PC-9 (cell line): ENCODE measurements around the gene LYPD6B. TPM values are rescaled to one million over a fixed set of nuclear protein-coding genes. Genes with fewer than 3 reads are reported as not detected.

Experiments
- BruUV-seq: library from RNA; stranded (reverse); fragments of 400-500 nt; replicated peaks from 2 replicates; lab custom pipeline; 2021; lab: Mats Ljungman, UMichigan
- CTCF ChIA-PET: fragments of 300-600 bp; sonication (Branson Sonifier 250); formaldehyde crosslinking; loops from one replicate; lab custom pipeline; 2022; ENCODE audit warnings: antibody characterized with exemption; lab: Charles Lee
- POLR2A ChIA-PET: fragments of 300-600 bp; sonication (Branson Sonifier 250); formaldehyde crosslinking; loops from one replicate; lab custom pipeline; 2022; ENCODE audit warnings: antibody characterized with exemption; ENCODE audit not compliant: unreplicated experiment; lab: Charles Lee
- DNase-seq, 2 experiments: peaks; one replicate each; pipeline versions ENCODE4 v3.0.0 to v3.0.0-alpha.2; 2015 to 2022; ENCODE audit warnings: mixed read lengths in 1 of 2
- H2AFZ ChIP-seq: fragments of 200-600 bp; sonication (generic); 2 replicates; pipeline ENCODE4 v1.8.1; 2017; ENCODE audit warnings: antibody characterized with exemption
- H3F3A ChIP-seq: fragments of 200-600 bp; sonication (generic); 2 replicates; pipeline ENCODE4 v1.8.1; 2017; ENCODE audit warnings: antibody characterized with exemption, mild to moderate bottlenecking, low read depth; ENCODE audit not compliant: insufficient read depth
- H3K27ac ChIP-seq: fragments of 200-600 bp; sonication (generic); 2 replicates; pipeline ENCODE4 v1.6.1; 2016; ENCODE audit warnings: mixed run types
- H3K27me3 ChIP-seq: fragments of 200-600 bp; sonication (generic); 2 replicates; pipeline ENCODE4 v1.6.1; 2016; ENCODE audit warnings: low read depth, mixed run types; ENCODE audit not compliant: insufficient read depth
- H3K36me3 ChIP-seq: fragments of 200-600 bp; sonication (generic); 2 replicates; pipeline ENCODE4 v1.6.1; 2016; ENCODE audit warnings: low read depth, mixed run types
- H3K4me1 ChIP-seq: fragments of 200-600 bp; sonication (generic); replicated peaks from 2 replicates; pipeline ENCODE4 v1.6.1; 2016; ENCODE audit warnings: mixed run types; ENCODE audit not compliant: insufficient read depth
- H3K4me2 ChIP-seq: fragments of 200-600 bp; sonication (generic); 2 replicates; pipeline ENCODE4 v1.6.1; 2017; ENCODE audit warnings: mixed run types
- H3K4me3 ChIP-seq: fragments of 200-600 bp; sonication (generic); 2 replicates; pipeline ENCODE4 v1.6.1; 2016; ENCODE audit warnings: mixed run types
- H3K79me2 ChIP-seq: fragments of 200-600 bp; sonication (generic); 2 replicates; pipeline ENCODE4 v1.6.1; 2017; ENCODE audit warnings: low read depth, mixed run types
- H3K9me2 ChIP-seq: fragments of 200-600 bp; sonication (generic); 2 replicates; pipeline ENCODE4 v1.8.1; 2017; ENCODE audit warnings: mild to moderate bottlenecking; ENCODE audit not compliant: insufficient read depth
- H3K9me3 ChIP-seq: fragments of 200-600 bp; sonication (generic); 2 replicates; pipeline ENCODE4 v1.8.1; 2016; ENCODE audit warnings: low read depth; ENCODE audit not compliant: insufficient read depth
- H4K20me1 ChIP-seq: fragments of 200-600 bp; sonication (generic); 2 replicates; pipeline ENCODE4 v1.8.1; 2017; ENCODE audit not compliant: insufficient read depth
- EZH2 ChIP-seq: fragments of 200-600 bp; sonication (generic); IDR thresholded peaks from 2 replicates; pipeline ENCODE4 v1.8.0; 2017; ENCODE audit warnings: antibody characterized with exemption, low read depth
- intact Hi-C: fragments of 100-400 bp; cut with micrococcal nuclease; formaldehyde crosslinking; loops from one replicate; pipeline ENCODE4 v1.10.0; 2022; ENCODE audit not compliant: unreplicated experiment
- total RNA-seq: library from RNA; stranded (reverse); gene quantifications from 2 replicates; pipeline ENCODE4 v1.2.3, GENCODE V29; 2021
- TF ChIP-seq, protein P1 (sequence below): fragments of 200-600 bp; sonication (generic); conservative IDR thresholded peaks from 2 replicates; pipeline ENCODE4 v1.6.1; 2017; ENCODE audit warnings: mixed run types, antibody characterized with exemption, mild to moderate bottlenecking, moderate library complexity

LYPD6B gene
- total RNA-seq, 1 experiment from 2014 or later, result 10.0 TPM

- H3K27me3 ChIP-seq, result no peaks in the 10 kb centered on the region
- no peak for DNase-seq
- no peaks in the 10 kb centered on the region for H3K9me3 ChIP-seq
- H3K9me2 ChIP-seq, result no peaks in the 10 kb centered on the region
- BruUV-seq, result no TSS peak
- ChIA-PET POLR2A (no interaction called here), CTCF (no interaction called here)
- 0 out of 2 replicates have a peak overlapping the region, but pooled peaks have one; percentile 6 for H3K27ac ChIP-seq
- H3K36me3 ChIP-seq, result no peaks in the 10 kb centered on the region
- TF ChIP-seq EZH2, result no peak
- TF ChIP-seq, protein P1, sequence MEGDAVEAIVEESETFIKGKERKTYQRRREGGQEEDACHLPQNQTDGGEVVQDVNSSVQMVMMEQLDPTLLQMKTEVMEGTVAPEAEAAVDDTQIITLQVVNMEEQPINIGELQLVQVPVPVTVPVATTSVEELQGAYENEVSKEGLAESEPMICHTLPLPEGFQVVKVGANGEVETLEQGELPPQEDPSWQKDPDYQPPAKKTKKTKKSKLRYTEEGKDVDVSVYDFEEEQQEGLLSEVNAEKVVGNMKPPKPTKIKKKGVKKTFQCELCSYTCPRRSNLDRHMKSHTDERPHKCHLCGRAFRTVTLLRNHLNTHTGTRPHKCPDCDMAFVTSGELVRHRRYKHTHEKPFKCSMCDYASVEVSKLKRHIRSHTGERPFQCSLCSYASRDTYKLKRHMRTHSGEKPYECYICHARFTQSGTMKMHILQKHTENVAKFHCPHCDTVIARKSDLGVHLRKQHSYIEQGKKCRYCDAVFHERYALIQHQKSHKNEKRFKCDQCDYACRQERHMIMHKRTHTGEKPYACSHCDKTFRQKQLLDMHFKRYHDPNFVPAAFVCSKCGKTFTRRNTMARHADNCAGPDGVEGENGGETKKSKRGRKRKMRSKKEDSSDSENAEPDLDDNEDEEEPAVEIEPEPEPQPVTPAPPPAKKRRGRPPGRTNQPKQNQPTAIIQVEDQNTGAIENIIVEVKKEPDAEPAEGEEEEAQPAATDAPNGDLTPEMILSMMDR, result no peak
- H3K4me1 ChIP-seq, result peaks cover 43% of the 10 kb centered on the region
- H2AFZ ChIP-seq, result no peak overlapping the region
- peaks cover 20% of the 10 kb centered on the region for H3F3A ChIP-seq
- no peaks in the 10 kb centered on the region for H4K20me1 ChIP-seq
- no peak overlapping the region for H3K4me3 ChIP-seq
- intact Hi-C loops, result no loop called here
- peaks cover 41% of the 10 kb centered on the region for H3K79me2 ChIP-seq
- no peak overlapping the region for H3K4me2 ChIP-seq
Observed at GRCh38 chr2:149064365-149064841, 25.9 kb downstream of the LYPD6B start.

DNA sequence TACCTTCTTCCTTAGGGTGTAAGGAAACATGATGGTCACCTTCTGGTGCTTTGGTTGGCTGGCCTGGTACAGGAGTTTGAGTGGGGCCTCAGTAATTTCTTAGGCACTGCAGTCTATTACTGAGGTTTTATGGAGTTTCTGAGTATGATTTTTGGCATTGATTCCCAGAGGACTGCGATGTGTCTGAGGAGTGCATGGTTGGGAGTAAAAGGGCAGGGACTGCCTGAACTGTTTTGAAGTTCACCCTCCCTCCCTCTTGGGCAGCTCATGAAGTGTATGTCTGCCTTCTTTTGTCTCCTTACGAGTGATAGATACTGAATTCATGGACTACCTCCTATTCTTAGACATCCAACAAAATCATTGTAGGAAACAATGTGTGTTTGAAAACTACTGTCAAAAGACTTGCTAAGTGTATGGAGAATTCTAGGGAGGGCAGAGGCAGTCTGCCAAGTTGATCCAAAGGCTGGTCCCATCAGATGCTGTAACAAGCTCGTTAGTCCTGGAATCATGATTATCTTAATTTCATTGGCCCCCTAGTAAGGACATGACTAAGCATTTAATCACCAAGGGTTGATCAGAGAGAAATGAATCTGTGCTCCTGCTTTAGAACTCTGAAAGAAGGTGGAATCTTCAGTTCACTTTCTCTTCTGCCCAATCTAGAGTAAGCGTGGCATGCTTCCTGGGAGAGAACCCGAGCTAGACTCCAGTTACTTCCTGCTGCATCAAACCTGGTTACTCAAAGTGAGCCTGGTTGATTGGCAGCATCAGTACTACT is 26.5 kb downstream of the LYPD6B start:
- H3K79me2 ChIP-seq, result peaks cover 38% of the 10 kb centered on the region
- no peaks in the 10 kb centered on the region for H3K9me2 ChIP-seq
- CTCF ChIA-PET, result no interaction called here
- H3K27ac ChIP-seq, result 0 out of 2 replicates have a peak overlapping the region, but pooled peaks have one; percentile 6
- no peaks in the 10 kb centered on the region for H3K27me3 ChIP-seq
- no peak overlapping the region for H2AFZ ChIP-seq
- no peak overlapping the region for H3K4me2 ChIP-seq
- no peaks in the 10 kb centered on the region for H4K20me1 ChIP-seq
- POLR2A ChIA-PET, result no interaction called here
- DNase-seq, result no peak
- intact Hi-C loops, result loop anchor here (5.0 kb wide), 1 partner anchor 357 kb away; no protein-coding TSS in a partner anchor
- peaks cover 48% of the 10 kb centered on the region for H3K4me1 ChIP-seq
- H3K9me3 ChIP-seq, result no peaks in the 10 kb centered on the region
- no peaks in the 10 kb centered on the region for H3K36me3 ChIP-seq
- peaks cover 26% of the 10 kb centered on the region for H3F3A ChIP-seq
- H3K4me3 ChIP-seq, result no peak overlapping the region
- TF ChIP-seq EZH2, result no peak
- TF ChIP-seq, protein P1, result no peak
- no TSS peak for BruUV-seq

DNA sequence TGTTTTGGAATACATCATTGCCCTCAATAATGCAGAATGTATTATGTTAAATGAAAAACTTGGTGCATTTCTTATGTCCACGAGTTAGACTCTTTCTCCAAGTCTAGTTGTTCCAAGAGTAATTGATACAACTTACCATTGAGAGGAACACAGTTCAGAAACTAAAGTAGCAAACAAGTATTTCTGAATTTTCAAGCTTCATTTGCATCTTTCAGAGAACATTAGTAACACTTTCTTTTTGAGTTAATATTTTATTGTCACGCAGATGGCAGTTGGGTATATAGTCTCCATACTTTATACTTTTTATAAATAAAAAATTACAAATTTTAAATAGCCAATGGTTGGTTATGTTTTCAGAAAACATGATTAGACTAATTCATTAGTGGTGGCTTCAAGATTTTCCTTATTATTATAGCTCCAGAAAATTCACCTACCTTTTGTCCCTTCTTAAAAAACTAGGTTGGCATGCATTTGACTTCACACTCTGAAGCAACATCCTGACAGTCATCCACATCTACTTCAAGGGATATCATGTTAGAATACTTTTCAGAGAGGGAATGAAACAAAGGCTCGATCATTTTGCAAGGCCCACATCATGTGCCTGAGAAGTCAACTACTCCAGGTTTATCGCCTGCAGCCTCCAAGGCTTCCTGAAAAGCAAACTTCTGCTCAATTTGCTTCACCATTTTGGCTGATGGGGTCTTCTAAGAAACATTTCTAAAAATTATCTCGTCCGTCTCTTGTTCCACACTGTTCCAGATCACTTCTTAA is 29.9 kb downstream of the LYPD6B start:
- intact Hi-C loops, result loop anchor here (2.0 to 5.0 kb wide), 2 partner anchors 354 to 1458 kb away; no protein-coding TSS in a partner anchor
- H3F3A ChIP-seq, result peaks cover 43% of the 10 kb centered on the region
- peaks cover 60% of the 10 kb centered on the region for H3K79me2 ChIP-seq
- peak overlapping the region; percentile 69 for H2AFZ ChIP-seq
- H3K9me3 ChIP-seq, result no peaks in the 10 kb centered on the region
- ChIA-PET POLR2A (no interaction called here), CTCF (interaction anchor here (0.6 kb wide), 1 partner anchor 12 kb away, joined by 3 read pairs; no protein-coding TSS in a partner anchor)
- no peaks in the 10 kb centered on the region for H3K9me2 ChIP-seq
- TF ChIP-seq, protein P1, result no peak
- H4K20me1 ChIP-seq, result no peaks in the 10 kb centered on the region
- no peaks in the 10 kb centered on the region for H3K27me3 ChIP-seq
- H3K4me3 ChIP-seq, result peak overlapping the region; percentile 38; the same call in 1 of the 2 replicates
- TSS peak; percentile 94 for BruUV-seq
- H3K4me1 ChIP-seq, result peaks cover 69% of the 10 kb centered on the region
- DNase-seq, result peak in 1 of 2 experiments; percentile 66
- H3K4me2 ChIP-seq, result peak overlapping the region; percentile 81
- H3K36me3 ChIP-seq, result no peaks in the 10 kb centered on the region
- H3K27ac ChIP-seq, result peak overlapping the region; percentile 99
